Activated CD4-positive, alpha-beta T cell treated with anti-CD3 and anti-CD28 coated beads for 36 hours (primary cell): ENCODE data around the gene S1PR3. TPM values are rescaled to one million over a fixed set of nuclear protein-coding genes. Genes with fewer than 3 reads are reported as not detected.

Experiments used
- ATAC-seq: fragments of 200-7000 bp; cut with Tn5 transposase; one replicate; pipeline ENCODE4 v1.10.0; 2021; ENCODE audit warnings: mild to moderate bottlenecking, moderate library complexity
- CTCF ChIA-PET: fragments of 350-600 bp; sonication (Branson Sonifier 250); formaldehyde crosslinking; loops from one replicate; lab custom pipeline; 2021; ENCODE audit warnings: antibody characterized with exemption; lab: Charles Lee
- POLR2A ChIA-PET: fragments of 350-600 bp; sonication (Branson Sonifier 250); formaldehyde crosslinking; loops from one replicate; lab custom pipeline; 2021; ENCODE audit warnings: antibody characterized with exemption, inconsistent platforms; lab: Charles Lee
- DNase-seq: peaks from one replicate; pipeline ENCODE4 v3.0.0-alpha.2; 2020
- H3K27ac Mint-ChIP-seq: one replicate; pipeline ENCODE4 v1.8.0; 2021; ENCODE audit warnings: mixed read lengths
- H3K27me3 Mint-ChIP-seq: one replicate; pipeline ENCODE4 v1.8.0; 2021; ENCODE audit warnings: mixed read lengths
- H3K36me3 Mint-ChIP-seq: one replicate; pipeline ENCODE4 v1.8.0; 2021; ENCODE audit warnings: low read depth, mixed read lengths
- H3K4me1 Mint-ChIP-seq: one replicate; pipeline ENCODE4 v1.8.0; 2021; ENCODE audit warnings: mixed read lengths
- H3K4me3 Mint-ChIP-seq: one replicate; pipeline ENCODE4 v1.8.0; 2021; ENCODE audit warnings: mild to moderate bottlenecking, moderate library complexity, mixed read lengths
- H3K9me3 Mint-ChIP-seq: one replicate; pipeline ENCODE4 v1.8.0; 2021; ENCODE audit warnings: low read depth, mixed read lengths
- intact Hi-C, 2 experiments: fragments of 100-400 bp; cut with DNase I in 1 of 2; cut with micrococcal nuclease in 1 of 2; formaldehyde crosslinking; loops; one replicate each; pipeline versions ENCODE4 v1.14.2 to v1.15.1; 2022 to 2024; cut with DNase I, micrococcal nuclease
- total RNA-seq, 2 experiments: library from RNA; stranded (reverse); gene quantifications; one replicate each; pipeline ENCODE4 v1.2.3, GENCODE V29; 2021

S1PR3 gene
- total RNA-seq, 2 experiments from 2014 or later: 0.56 to 1.2 TPM

DNA sequence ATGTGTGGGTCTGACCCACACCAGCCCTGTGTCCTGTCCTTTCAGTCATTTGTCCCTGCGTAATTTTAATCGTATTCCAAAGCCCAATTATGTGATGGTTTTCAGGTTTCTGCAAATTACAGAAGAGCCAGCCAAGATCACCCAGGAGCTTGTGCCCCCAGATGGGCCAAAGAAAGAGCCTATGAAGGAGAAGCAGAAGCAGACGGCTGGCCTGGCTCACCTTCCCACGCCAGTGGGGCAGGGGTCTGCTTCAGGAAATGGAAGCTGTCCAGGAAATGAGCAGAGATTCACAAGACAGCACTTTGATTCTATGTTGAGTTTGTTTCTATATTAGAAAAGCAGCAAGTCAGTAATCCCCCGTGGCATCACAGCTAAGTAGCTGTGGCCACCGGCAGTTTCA, 11.7 kb downstream of the S1PR3 start:
- CTCF ChIA-PET: no interaction called here
- Mint-ChIP-seq H3K27me3 (peaks cover 15% of the 10 kb centered on the region), H3K9me3 (no peaks in the 10 kb centered on the region), H3K4me1 (peaks cover 5% of the 10 kb centered on the region), H3K27ac (no peak overlapping the region), H3K36me3 (no peaks in the 10 kb centered on the region), H3K4me3 (no peak overlapping the region)
- DNase-seq (no peak), ATAC-seq (no peak)
- intact Hi-C loops: loop anchor here (5.0 to 10.0 kb wide), 4 partner anchors 261 to 1051 kb away; no protein-coding TSS in a partner anchor
- POLR2A ChIA-PET: no interaction called here

DNA sequence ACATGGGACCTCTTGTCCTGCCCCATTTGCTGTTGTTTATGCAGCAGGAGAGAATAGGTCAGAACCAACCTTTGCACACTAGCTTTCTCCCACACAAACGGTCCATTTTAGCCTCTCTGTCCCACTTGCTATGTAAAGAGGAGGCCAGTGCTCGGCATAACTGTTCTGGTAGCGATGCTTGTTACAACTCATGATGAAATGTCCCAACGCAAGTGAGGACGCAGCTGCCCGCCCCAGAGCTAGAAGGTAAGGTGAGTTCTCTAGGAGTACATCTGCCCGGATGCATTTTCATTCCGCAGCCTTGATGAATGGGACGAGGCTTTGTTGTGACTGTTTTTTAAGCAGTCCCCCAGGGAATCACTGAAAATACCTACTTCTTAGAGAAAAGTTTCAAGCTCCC, 14.1 kb downstream of the S1PR3 start:
- Mint-ChIP-seq H3K4me3 (no peak overlapping the region), H3K27me3 (peaks cover 15% of the 10 kb centered on the region), H3K4me1 (peaks cover 5% of the 10 kb centered on the region), H3K36me3 (no peaks in the 10 kb centered on the region), H3K9me3 (no peaks in the 10 kb centered on the region), H3K27ac (no peak overlapping the region)
- POLR2A ChIA-PET: no interaction called here
- DNase-seq (no peak), ATAC-seq (no peak)
- CTCF ChIA-PET: interaction anchor here (0.7 to 1.0 kb wide), 4 partner anchors 15 to 285 kb away, joined by 3 read pairs; no protein-coding TSS in a partner anchor
- intact Hi-C loops: loop anchor here in 1 of 2 experiments (5.0 to 10.0 kb wide), 2 partner anchors 272 to 341 kb away; no protein-coding TSS in a partner anchor

DNA sequence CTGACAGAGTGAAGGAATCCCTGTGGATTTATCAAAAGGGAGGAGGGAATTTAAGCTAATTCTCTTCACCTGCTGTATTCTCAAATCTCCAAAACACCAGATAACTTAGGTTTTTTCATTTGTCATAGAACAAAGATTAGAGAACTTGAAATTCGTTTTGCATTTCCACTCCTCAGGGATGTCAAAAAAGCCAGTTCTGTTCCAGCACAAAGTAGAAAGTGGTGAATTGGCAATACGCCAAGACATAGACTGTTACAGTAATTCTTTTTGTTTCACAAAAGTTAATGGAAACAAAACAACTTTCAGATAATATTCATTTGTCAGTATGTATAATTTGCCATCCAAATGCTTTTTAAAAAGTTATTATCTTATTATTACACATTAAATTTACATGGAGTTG, 15.0 kb downstream of the S1PR3 start:
- intact Hi-C loops: loop anchor here in 1 of 2 experiments (5.0 to 10.0 kb wide), 2 partner anchors 271 to 341 kb away; no protein-coding TSS in a partner anchor
- no peak overlapping the region for H3K4me3 Mint-ChIP-seq
- H3K4me1 Mint-ChIP-seq: no peaks in the 10 kb centered on the region
- peaks cover 15% of the 10 kb centered on the region for H3K27me3 Mint-ChIP-seq
- H3K27ac Mint-ChIP-seq: no peak overlapping the region
- no peak for DNase-seq
- ATAC-seq: no peak
- ChIA-PET CTCF (interaction anchor here (0.8 kb wide), 1 partner anchor 56 kb away, joined by 3 read pairs; no protein-coding TSS in a partner anchor), POLR2A (no interaction called here)
- no peaks in the 10 kb centered on the region for H3K36me3 Mint-ChIP-seq
- H3K9me3 Mint-ChIP-seq: no peaks in the 10 kb centered on the region

DNA sequence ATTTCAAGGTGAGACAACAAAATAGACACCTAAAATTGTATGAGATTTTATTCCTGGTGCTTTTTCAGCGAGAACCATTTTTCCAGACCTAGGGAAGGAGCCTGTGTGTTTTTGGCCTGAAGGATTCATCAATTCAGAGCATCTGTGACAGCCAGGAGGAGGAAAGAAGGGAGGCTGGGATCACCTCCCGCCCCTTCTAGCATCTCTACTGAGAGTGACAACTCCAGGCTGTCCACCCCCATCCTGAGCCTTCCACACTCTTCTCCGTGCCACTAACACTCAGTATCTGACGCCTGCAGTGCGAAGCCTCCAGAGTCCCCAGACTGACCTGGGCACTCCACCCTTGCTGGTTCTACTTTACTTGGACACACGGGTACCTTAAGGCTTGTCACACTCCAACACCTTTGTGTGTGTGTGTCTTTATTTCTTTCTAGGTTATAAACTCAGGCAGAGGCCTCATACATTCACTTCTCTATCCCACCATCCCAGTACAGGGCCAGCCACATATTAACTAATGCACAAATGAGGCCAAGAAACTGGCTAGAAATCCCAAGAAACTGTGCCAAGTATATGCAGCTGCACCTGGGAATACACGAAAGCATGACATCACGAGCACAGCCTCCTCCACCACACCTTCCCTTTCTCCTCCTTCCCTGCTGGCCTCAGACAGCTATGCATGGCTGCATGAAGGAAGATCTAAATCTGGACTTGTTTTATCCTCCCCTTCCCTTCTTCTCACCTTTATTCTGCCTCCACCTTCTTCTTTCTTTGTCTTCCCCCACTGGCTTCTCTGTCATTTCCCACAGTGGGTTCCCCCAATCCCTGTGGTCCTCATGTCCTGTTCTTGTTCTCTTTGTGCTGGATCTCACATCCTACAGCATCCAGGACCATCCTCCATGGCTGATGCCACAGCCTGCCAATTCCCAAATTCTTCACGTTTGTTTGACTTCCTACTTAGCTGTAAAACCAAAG, 16.0 kb downstream of the S1PR3 start:
- peaks cover 7% of the 10 kb centered on the region for H3K27me3 Mint-ChIP-seq
- DNase-seq (no peak), ATAC-seq (no peak)
- ChIA-PET POLR2A (interaction anchor here (0.6 kb wide), 1 partner anchor 925 kb away, joined by 10 read pairs; no protein-coding TSS in a partner anchor), CTCF (no interaction called here)
- no peak overlapping the region for H3K4me3 Mint-ChIP-seq
- H3K27ac Mint-ChIP-seq: no peak overlapping the region
- H3K36me3 Mint-ChIP-seq: no peaks in the 10 kb centered on the region
- no peaks in the 10 kb centered on the region for H3K4me1 Mint-ChIP-seq
- H3K9me3 Mint-ChIP-seq: no peaks in the 10 kb centered on the region
- intact Hi-C loops: loop anchor here in 1 of 2 experiments (5.0 to 10.0 kb wide), 2 partner anchors 270 to 342 kb away; no protein-coding TSS in a partner anchor

DNA sequence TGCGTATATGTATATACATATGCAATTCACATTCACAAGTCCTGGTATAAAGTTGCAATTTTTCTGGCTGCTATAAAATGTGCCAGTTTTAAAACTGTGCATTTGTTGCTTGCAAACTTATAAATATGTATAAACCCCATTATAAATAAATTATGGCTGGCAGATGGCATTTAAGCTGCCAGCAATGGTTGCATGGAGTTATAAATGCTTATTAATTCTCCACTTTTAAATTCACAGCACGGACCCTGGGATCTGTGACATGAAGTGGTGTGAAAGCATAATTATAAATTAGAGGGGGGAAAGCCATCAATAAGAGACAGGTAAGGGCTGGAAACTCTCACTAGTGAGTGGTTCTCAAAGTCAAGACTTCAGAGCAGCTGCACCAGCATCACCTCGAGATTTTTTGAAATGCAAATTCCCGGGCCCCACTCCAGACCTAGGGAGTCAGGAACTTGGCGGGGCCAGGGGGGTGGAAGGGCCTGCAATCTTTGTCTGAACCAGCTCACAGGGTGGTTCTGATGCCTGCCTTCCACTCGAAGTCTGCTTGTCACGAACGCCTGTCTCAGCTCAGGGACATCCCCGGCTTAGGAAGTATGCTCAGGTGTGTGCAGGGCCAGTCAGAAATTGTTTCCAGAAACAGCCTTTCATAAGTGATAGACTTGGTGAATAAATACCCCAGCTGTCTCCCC, 16.9 kb downstream of the S1PR3 start:
- ATAC-seq: no peak
- CTCF ChIA-PET: interaction anchor here (0.7 to 1.2 kb wide), 2 partner anchors 16 to 634 kb away, joined by 4 read pairs; no protein-coding TSS in a partner anchor
- H3K4me3 Mint-ChIP-seq: no peak overlapping the region
- no peaks in the 10 kb centered on the region for H3K36me3 Mint-ChIP-seq
- no peak for DNase-seq
- peaks cover 4% of the 10 kb centered on the region for H3K27me3 Mint-ChIP-seq
- POLR2A ChIA-PET: no interaction called here
- H3K9me3 Mint-ChIP-seq: no peaks in the 10 kb centered on the region
- intact Hi-C loops: loop anchor here in 1 of 2 experiments (5.0 to 10.0 kb wide), 2 partner anchors 269 to 343 kb away; no protein-coding TSS in a partner anchor
- no peak overlapping the region for H3K27ac Mint-ChIP-seq
- no peaks in the 10 kb centered on the region for H3K4me1 Mint-ChIP-seq

DNA sequence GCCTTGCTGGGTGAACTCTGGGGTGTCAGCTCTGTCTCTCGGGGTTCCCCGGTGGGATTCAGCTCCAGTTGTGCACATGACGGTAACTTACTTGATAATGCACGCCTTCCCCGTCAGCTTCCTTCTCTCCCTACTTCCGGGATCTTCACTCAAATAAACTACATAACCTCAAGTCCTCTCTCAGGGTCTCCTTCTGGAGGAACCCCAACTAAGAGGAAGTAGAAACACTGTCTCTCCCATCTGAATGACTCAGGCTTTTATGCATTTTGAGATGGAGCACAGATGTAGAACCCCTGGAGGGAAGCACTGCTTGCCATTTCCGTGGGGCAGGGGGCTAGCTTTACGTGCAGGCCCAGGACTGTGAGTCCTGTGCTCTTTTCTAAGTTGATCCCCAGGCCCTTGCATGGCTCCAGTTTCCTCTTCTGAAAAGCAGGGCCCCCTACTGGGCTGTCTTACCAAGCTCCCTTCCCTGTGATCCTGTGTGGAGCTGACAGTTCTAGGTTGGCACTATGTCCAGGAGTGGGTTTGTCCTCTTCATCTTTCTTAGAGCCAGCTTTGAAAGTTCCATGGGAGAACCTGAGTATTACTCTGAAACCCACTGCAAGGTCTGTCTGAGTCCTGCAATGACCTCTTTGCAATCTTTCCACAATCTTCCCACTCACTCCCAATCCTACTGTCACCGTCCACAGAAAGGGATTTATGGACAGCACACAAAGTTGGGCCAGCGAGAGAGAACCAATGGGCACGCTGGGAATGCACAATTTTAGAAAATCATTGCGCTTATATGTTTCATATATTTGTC, 17.7 kb downstream of the S1PR3 start:
- ATAC-seq: no peak
- H3K27me3 Mint-ChIP-seq: peaks cover 7% of the 10 kb centered on the region
- DNase-seq: no peak
- H3K27ac Mint-ChIP-seq: no peak overlapping the region
- H3K9me3 Mint-ChIP-seq: no peaks in the 10 kb centered on the region
- intact Hi-C loops: loop anchor here in 1 of 2 experiments (5.0 to 10.0 kb wide), 2 partner anchors 268 to 344 kb away; no protein-coding TSS in a partner anchor
- ChIA-PET POLR2A (no interaction called here), CTCF (interaction anchor here (0.6 to 1.2 kb wide), 5 partner anchors 8 to 475 kb away, joined by 3 to 5 read pairs (median 3); no protein-coding TSS in a partner anchor)
- H3K4me3 Mint-ChIP-seq: no peak overlapping the region
- no peaks in the 10 kb centered on the region for H3K36me3 Mint-ChIP-seq
- no peaks in the 10 kb centered on the region for H3K4me1 Mint-ChIP-seq

DNA sequence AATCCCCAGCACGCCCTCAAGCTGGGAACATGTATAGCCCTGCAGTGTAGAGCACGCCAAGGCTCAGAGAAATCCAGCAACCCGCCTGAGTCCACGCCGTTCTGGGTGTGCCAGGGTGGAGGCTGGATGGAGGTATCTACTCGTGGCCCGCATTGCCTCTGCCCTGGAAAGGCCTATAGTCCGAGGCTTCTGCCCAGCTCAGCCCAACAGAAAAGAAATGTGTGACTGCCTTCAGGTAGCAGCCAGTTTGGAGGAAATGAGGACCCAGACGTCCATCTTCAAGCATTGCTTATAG, 18.2 kb downstream of the S1PR3 start:
- intact Hi-C loops: loop anchor here in 1 of 2 experiments (5.0 to 10.0 kb wide), 2 partner anchors 268 to 345 kb away; no protein-coding TSS in a partner anchor
- no peak for ATAC-seq
- Mint-ChIP-seq H3K27ac (no peak overlapping the region), H3K27me3 (peaks cover 8% of the 10 kb centered on the region), H3K4me3 (no peak overlapping the region), H3K9me3 (no peaks in the 10 kb centered on the region), H3K36me3 (no peaks in the 10 kb centered on the region), H3K4me1 (no peaks in the 10 kb centered on the region)
- POLR2A ChIA-PET: no interaction called here
- CTCF ChIA-PET: interaction anchor here (0.6 to 1.1 kb wide), 5 partner anchors 8 to 476 kb away, joined by 3 to 5 read pairs (median 3); no protein-coding TSS in a partner anchor
- no peak for DNase-seq

DNA sequence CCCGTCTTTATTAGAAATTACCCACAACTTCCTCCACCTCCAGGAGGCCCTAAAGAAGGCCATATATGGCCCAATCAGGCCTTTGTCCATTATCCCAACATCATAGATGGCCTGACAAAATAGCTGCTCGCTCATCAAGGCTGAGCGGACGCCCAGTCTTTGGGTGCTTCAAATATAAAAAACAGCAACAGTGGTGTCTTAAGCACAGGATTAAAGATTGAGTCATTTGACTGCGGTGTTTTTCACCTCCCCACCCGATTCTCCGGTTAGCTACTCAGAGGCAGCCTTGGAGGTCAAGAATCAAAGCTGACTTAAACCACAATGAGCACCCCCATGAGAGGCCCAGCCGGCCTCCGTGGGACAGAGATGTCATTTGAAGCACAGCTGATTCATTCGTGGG, 18.8 kb downstream of the S1PR3 start:
- DNase-seq: no peak
- Mint-ChIP-seq H3K36me3 (no peaks in the 10 kb centered on the region), H3K27ac (no peak overlapping the region), H3K9me3 (no peaks in the 10 kb centered on the region), H3K27me3 (peaks cover 9% of the 10 kb centered on the region), H3K4me3 (no peak overlapping the region), H3K4me1 (no peaks in the 10 kb centered on the region)
- intact Hi-C loops: no loop called here
- ChIA-PET POLR2A (no interaction called here), CTCF (interaction anchor here (0.8 to 1.1 kb wide), 3 partner anchors 9 to 69 kb away, joined by 3 read pairs; no protein-coding TSS in a partner anchor)
- no peak for ATAC-seq

DNA sequence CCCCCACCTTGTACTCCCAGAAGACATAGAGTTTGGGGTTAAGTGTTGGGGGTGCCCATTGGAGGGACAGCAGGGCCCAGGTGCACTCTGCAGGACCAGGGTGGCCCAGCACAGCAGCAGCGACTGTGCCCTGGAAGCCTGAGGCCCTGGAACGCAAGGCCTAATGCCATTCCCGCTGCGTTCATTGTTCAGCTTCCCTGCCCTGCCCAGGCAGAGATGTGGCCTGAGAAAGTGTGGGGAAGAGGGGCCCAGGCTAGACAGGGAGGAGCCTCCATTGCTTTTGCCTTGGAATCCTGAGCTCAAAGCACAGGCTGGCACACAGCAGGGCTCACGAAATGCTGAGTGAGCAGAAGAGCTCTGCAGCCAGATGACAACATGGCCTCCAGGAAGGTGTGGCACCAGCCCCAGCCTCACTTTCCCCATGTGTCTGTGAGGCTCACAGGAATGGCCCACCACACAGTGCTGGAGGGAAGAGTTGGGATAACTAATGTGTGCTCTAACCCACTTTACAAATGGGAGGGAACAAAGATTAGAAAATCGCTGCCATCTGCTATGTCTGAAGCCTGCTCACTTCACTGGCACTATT, 19.4 kb downstream of the S1PR3 start:
- ChIA-PET CTCF (interaction anchor here (0.7 to 1.1 kb wide), 2 partner anchors 25 to 67 kb away, joined by 3 read pairs; no protein-coding TSS in a partner anchor), POLR2A (no interaction called here)
- Mint-ChIP-seq H3K36me3 (no peaks in the 10 kb centered on the region), H3K4me3 (no peak overlapping the region), H3K27me3 (peaks cover 8% of the 10 kb centered on the region), H3K4me1 (no peaks in the 10 kb centered on the region), H3K9me3 (no peaks in the 10 kb centered on the region), H3K27ac (no peak overlapping the region)
- no peak for DNase-seq
- ATAC-seq: no peak
- intact Hi-C loops: no loop called here

DNA sequence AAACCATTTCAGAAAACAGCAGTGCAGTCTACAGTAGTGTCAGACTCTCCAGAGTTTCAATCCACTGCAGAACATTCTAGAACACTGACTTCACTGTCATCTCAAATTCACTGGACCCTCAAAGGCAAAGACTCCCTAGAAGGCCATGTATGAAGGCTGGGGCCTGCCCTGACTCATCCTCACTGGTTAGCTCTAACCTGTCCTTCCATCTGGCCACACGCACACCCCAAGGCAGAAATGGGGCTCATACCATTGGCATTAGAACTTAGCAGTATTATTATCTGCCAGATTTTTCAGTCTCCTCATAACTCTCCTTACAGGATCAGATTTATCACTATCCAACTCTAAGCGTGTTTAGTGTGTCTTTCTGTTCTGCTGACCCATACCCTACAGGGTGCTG, 20.4 kb downstream of the S1PR3 start:
- intact Hi-C loops: no loop called here
- no peaks in the 10 kb centered on the region for H3K36me3 Mint-ChIP-seq
- DNase-seq (no peak), ATAC-seq (no peak)
- POLR2A ChIA-PET: no interaction called here
- no peak overlapping the region for H3K27ac Mint-ChIP-seq
- H3K4me1 Mint-ChIP-seq: no peaks in the 10 kb centered on the region
- peaks cover 5% of the 10 kb centered on the region for H3K27me3 Mint-ChIP-seq
- H3K4me3 Mint-ChIP-seq: no peak overlapping the region
- H3K9me3 Mint-ChIP-seq: no peaks in the 10 kb centered on the region
- CTCF ChIA-PET: no interaction called here
